MM.1S (cell line): Measurements from ENCODE around the gene CDH12.

Experiments
- DNase-seq: peaks from one replicate; pipeline ENCODE4 v3.0.0-alpha.2; 2015
- H2AFZ ChIP-seq: fragments of 300-600 bp; sonication (generic); 2 replicates; pipeline ENCODE4 v1.6.0; 2016; ENCODE audit warnings: antibody characterized with exemption, low read length
- H3F3A ChIP-seq: fragments of 300-600 bp; sonication (generic); 2 replicates; pipeline ENCODE4 v1.6.1; 2016; ENCODE audit warnings: mild to moderate bottlenecking, antibody characterized with exemption, low read length, moderate library complexity, mixed read lengths; ENCODE audit not compliant: insufficient read depth
- H3K27ac ChIP-seq: fragments of 300-600 bp; sonication (generic); 2 replicates; pipeline ENCODE4 v1.5.1; 2016; ENCODE audit warnings: mild to moderate bottlenecking, low read length
- H3K27me3 ChIP-seq: fragments of 300-600 bp; sonication (generic); replicated peaks from 2 replicates; pipeline ENCODE4 v1.6.0; 2016; ENCODE audit warnings: low read length; ENCODE audit not compliant: insufficient read depth
- H3K36me3 ChIP-seq: fragments of 300-600 bp; sonication (generic); replicated peaks from 2 replicates; pipeline ENCODE4 v1.6.1; 2016; ENCODE audit warnings: mild to moderate bottlenecking, low read length, mixed read lengths; ENCODE audit not compliant: insufficient read depth
- H3K4me1 ChIP-seq: fragments of 300-600 bp; sonication (generic); 2 replicates; pipeline ENCODE4 v1.6.1; 2016; ENCODE audit warnings: low read length, mixed read lengths
- H3K4me2 ChIP-seq: fragments of 300-600 bp; sonication (generic); 2 replicates; pipeline ENCODE4 v1.6.0; 2016; ENCODE audit warnings: low read depth, low read length
- H3K4me3 ChIP-seq: fragments of 300-600 bp; sonication (generic); 2 replicates; pipeline ENCODE4 v1.5.1; 2016; ENCODE audit warnings: low read length, mixed read lengths
- H3K79me2 ChIP-seq: fragments of 300-600 bp; sonication (generic); 2 replicates; pipeline ENCODE4 v1.6.1; 2016; ENCODE audit warnings: mixed run types, low read length, mixed read lengths
- H3K9ac ChIP-seq: fragments of 300-600 bp; sonication (generic); 2 replicates; pipeline ENCODE4 v1.6.1; 2016; ENCODE audit warnings: low read length, mixed read lengths
- H3K9me2 ChIP-seq: fragments of 300-600 bp; sonication (generic); replicated peaks from 2 replicates; pipeline ENCODE4 v1.6.1; 2016; ENCODE audit warnings: mild to moderate bottlenecking, low read length, mixed read lengths; ENCODE audit not compliant: insufficient read depth
- H3K9me3 ChIP-seq: fragments of 300-600 bp; sonication (generic); replicated peaks from 2 replicates; pipeline ENCODE4 v1.6.1; 2016; ENCODE audit warnings: mild to moderate bottlenecking, low read length, mixed read lengths; ENCODE audit not compliant: insufficient read depth
- H4K20me1 ChIP-seq: fragments of 300-600 bp; sonication (generic); 2 replicates; pipeline ENCODE4 v1.6.1; 2016; ENCODE audit warnings: mild to moderate bottlenecking, low read length, moderate library complexity, mixed read lengths; ENCODE audit not compliant: insufficient read depth
- CTCF ChIP-seq: fragments of 300-600 bp; sonication (generic); IDR thresholded peaks from 2 replicates; pipeline ENCODE4 v1.5.1; 2016; ENCODE audit warnings: antibody characterized with exemption, low read length, mixed read lengths
- EZH2 ChIP-seq: fragments of 300-600 bp; sonication (generic); optimal IDR thresholded peaks from 2 replicates; pipeline ENCODE3; 2017; ENCODE audit warnings: low read depth, mild to moderate bottlenecking, antibody characterized with exemption, low read length, mixed read lengths
- EZH2phosphoT487 ChIP-seq: fragments of 300-600 bp; sonication (generic); IDR thresholded peaks from 2 replicates; pipeline ENCODE4 v1.6.1; 2018; ENCODE audit warnings: antibody characterized with exemption, low read length

Gene CDH12

GRCh38 chr5:21701317-21701716 lies 1151.8 kb downstream of the CDH12 start:
- Histone ChIP-seq H3K27ac (no peak overlapping the region), H3K36me3 (no peaks in the 10 kb centered on the region), H3K4me1 (no peaks in the 10 kb centered on the region), H3F3A (no peaks in the 10 kb centered on the region), H3K27me3 (no peaks in the 10 kb centered on the region), H3K9me3 (no peaks in the 10 kb centered on the region), H3K9ac (no peak overlapping the region), H3K79me2 (no peaks in the 10 kb centered on the region), H4K20me1 (no peaks in the 10 kb centered on the region), H3K4me3 (no peak overlapping the region), H2AFZ (no peak overlapping the region), H3K9me2 (no peaks in the 10 kb centered on the region), H3K4me2 (no peak overlapping the region)
- TF ChIP-seq CTCF (no peak), EZH2phosphoT487 (no peak), EZH2 (no peak)
- DNase-seq, result peak; percentile 20
